ENCODE results near the gene RERE.

GRCh38 chr1:8378981-8379470, 438.4 kb downstream of the RERE start:
- TF ChIP-seq CTCF (IDR thresholded peaks at IDR 0.05; ENCODE audit: insufficient read depth, low read depth, low read length) (no peak), EZH2 (IDR thresholded peaks at IDR 0.05; ENCODE audit: insufficient read depth, low read length) (no peak)
